Stimulated activated CD4-positive, alpha-beta T cell treated with anti-CD3 and anti-CD28 coated beads, Interleukin-15, amount 100 ng/mL, for 48 hours (primary cell): ENCODE data around the gene UCN3.
"Not testable (repeated sequence)": the region's sequence is repeated elsewhere in the genome, so short reads cannot be mapped to it uniquely, and the experiment has no call there.

Experiments
- DNase-seq, 2 donors: peaks; one replicate each; pipeline ENCODE4 v3.0.0-alpha.2; 2020; ENCODE audit warnings: low read depth in 2 of 2

UCN3 gene

DNA sequence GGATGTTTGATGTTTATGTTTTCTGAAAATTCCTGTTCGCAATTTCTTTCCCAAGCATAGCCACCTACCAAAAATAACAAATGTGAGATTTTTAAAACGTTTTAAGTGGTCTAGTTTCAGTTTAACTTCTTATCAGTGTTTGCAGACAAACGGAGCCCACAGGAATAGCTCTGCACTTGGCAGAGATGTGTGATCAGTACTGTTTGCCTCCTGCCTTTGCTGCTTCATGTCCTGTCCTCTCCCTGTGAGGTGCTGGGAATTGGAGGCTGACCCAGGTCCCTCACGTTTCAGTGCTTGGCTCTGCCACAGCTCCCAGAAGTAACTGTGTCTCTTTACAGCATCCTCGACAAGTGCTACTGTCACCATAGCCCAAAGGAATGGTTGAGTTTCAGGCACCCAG is 1.2 kb downstream of the UCN3 start:
- DNase-seq = no peak

DNA sequence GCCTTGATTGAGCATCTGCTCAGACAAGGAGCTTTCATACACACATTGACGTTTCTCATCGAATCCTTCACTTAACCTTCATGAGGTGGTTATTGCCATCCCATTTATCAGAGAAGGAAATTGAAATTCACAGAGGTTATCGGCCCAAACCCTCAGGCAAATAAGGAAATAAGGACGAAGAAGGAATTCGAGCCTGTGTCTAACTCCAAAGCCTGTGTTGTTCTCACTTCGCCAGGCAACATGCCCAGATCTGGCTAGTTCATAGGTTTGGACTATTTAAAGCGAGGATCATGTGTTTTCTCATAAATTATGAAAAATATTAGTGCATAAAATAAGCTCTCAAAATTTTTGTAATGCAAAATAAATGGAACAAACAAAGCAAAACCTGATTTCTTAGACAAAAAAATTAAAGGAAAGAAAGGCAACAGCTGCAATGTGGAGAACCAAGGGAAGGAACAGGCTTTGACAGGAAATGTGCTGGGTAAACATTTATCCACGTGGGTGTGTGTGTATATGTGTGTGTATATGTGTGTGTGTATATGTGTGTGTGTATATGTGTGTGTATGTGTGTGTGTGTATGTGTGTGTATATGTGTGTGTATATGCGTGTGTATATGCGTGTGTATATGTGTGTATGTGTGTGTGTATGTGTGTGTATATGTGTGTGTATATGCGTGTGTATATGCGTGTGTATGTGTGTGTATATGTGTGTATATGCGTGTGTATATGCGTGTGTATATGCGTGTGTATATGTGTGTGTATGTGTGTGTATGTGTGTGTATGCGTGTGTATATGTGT is 4.8 kb downstream of the UCN3 start:
- no peak for DNase-seq

DNA sequence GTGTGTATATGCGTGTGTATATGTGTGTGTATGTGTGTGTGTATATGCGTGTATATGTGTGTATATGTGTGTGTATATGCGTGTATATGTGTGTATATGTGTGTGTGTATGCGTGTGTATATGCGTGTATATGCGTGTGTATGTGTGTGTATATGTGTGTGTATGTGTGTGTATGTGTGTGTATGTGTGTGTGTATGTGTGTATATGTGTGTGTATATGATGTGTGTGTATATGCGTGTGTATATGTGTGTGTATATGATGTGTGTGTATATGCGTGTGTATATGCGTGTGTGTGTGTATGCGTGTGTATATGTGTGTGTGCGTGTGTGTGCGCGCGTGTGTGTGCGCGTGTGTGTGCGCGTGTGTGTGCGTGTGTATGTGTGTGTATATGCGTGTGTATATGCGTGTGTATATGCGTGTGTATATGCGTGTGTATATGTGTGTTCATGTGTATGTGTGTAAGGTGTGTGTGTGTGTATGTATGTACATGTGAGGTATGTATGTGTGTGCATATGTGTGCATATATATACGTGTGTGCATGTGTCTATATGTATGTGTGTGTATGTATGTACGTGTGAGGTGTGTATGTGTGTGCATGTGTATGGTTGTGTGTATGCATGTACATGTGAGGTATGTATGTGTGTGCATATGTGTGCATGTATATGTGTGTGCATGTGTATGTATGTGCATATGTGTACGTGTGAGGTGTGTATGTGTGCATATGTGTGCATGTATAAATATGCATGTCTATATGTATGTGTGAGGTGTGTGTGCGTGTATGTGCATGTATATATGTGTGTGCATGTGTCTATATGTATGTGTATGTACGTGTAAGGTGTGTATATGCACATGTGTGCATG is 6.0 kb downstream of the UCN3 start:
- DNase-seq = no peak

- no peak for DNase-seq
These were observed 8.5 kb downstream of the UCN3 start for GRCh38 chr10:5373307-5373706.

GRCh38 chr10:5373891-5374611 is 9.3 kb downstream of the UCN3 start:
- DNase-seq = no peak

GRCh38 chr10:5376450-5376849 is 11.7 kb downstream of the UCN3 start:
- DNase-seq = no peak

DNA sequence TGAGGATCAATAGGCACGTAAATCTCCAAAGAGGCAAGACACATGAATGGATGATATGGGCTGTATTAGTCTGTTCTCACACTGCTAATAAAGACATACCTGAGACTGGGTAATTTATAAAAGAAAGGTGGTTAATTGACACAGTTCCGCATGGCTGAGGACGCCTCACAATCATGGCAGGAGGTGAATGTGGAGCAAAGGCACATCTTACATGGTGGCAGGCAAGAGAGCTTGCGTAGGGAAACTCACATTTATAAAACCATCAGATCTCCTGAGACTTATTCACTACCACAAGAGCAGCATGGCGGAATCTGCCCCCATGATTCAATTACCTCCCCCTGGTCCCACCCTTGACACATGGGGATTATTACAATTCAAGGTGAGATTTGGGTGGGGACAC is 14.4 kb downstream of the UCN3 start:
- not testable (repeated sequence) for DNase-seq

DNA sequence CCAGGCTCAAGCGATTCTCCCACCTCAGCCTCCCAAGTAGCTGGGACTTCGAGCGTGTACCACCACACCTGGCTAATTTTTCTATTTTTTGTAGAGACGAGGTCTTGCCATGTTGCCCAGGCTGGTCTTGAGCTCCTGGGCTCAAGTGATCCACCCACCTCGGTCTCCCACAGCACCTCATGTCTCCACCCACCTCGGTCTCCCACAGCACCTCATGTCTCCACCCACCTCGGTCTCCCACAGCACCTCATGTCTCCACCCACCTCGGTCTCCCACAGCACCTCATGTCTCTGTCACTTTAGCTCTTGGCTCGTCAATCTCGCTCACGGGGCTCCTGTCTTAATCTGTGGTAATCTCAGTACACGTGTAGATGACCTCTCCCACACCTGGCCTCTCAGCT is 15.6 kb downstream of the UCN3 start:
- DNase-seq = not testable (repeated sequence)

DNA sequence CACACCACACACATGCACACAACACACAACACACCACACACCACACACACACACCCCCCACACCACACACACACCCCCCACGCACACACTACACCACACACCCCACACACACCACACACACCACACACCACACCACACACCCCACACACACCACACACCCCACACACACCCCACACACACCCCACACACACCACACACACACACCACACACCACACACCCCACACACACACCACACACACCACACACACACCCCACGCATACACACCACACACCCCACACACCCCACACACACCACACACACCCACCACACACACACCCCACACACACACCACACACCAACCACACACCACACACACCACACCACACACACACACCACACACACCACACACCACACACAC is 16.4 kb downstream of the UCN3 start:
- no peak for DNase-seq

DNA sequence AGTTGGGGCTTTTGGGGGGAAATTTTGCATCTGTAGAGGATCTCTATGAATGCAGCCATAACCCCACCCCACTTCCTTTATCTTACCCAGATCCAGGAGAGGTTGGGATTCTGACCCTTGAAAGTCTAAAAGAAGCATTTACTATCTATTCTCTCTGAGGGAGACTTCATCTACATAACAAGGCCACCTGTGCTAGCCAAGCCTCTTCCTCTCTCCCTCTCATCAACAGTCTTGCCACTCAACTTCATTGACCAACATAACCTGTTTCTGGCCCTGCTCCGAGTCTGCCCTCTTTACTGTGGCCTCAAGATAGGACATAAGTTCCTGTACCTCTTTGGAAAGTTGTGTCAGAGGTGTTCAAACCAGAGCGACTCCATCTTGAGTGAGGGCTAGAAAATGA is 20.5 kb downstream of the UCN3 start:
- no peak for DNase-seq

DNA sequence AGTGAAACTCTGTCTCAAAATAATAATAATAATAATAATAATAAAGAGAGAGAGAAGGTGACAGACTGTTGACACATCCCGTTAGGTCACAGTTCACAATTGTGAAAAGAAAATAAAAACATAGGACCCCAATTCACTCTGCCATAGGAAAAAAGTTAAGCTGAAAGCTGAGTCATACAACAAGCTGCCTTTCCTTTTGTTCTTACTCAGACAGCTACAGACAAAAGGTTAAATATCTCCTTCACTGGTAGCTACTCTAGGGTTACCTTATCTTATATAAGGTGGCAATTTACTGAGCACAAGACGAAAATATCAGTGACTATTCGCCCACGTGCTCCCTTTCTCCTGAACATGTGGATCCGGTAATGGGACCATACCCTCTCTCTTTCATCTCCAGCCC is 22.4 kb downstream of the UCN3 start:
- DNase-seq = no peak

- DNase-seq = no peak
These were observed 25.9 kb downstream of the UCN3 start for GRCh38 chr10:5390607-5391205.

- DNase-seq = no peak
These were observed 27.0 kb downstream of the UCN3 start for GRCh38 chr10:5391790-5392189.

GRCh38 chr10:5393529-5393928 is 28.8 kb downstream of the UCN3 start:
- DNase-seq = no peak

DNA sequence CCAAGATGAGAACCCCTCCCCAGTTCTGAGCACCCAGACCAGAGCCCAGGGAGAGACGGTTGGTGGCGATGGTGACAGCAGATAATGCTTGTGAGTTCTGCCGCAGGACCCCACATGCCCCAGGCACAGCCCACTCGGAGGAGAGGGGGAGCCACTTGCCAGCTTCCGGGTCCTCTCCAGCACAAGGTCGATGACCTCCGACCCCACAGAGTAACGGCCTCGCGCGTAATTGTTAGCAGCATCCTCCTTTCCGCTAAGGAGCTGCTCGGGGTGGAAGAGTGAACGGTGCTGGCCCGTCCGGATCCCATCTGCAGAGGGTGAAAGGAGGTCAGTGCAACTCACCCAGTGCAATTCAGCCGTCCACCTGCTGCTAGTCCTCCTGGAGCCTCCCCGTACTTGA is 30.4 kb downstream of the UCN3 start:
- DNase-seq = no peak

DNA sequence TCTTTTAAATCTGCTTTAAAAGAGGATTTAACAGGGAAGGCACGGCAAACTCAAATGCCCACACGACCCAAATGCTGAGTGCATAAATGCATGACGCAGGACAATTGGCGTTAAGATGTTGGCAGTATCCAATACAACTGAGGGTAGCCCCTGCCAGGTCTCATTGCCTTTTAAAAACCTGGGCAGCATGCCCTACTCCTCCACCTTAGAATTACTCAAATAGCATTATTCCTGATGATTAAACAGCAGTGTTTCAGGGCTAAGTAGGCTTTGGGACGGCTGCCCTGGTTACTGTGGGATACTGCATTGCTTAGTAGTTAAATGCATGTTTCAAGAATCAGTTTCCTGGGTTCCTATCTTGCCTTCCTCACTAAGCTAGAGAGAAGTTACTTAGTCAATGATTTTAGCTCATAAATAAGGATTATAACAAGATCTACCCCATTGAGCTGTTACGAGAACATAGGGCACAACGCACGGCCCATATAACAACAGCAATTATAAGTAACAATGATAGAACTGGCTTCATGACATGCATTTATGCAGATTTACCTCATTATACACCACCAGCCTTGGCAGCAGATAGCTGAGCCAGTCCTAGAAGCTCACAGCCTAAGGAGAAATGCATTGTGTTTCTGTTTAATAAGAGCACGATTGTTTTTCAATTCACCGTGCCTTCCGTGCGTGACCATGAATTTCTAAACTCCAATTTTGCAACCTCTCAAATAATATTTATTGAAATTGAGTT is 32.0 kb downstream of the UCN3 start:
- DNase-seq = no peak

DNA sequence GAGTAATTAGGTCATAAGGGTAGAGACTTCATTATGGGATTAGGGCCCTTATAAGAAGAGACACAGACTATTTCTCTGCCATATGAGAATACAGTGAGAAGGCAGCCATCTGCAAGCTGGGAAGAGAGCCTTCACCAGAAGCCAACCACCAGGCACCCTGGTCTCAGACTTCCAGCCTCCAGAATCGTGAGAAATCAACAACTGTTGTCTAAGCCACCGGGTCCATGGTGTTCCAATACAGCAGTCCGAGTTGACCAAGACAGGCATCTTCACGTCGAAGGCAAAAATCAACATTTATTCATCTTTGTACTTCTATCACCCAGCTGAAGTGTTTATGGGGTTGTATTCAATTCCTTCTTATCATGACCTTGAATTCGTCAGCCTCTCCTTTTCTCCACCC is 34.6 kb downstream of the UCN3 start:
- DNase-seq = no peak

GRCh38 chr10:5400468-5401240 is 35.9 kb downstream of the UCN3 start:
- no peak for DNase-seq

GRCh38 chr10:5402798-5403197 is 38.0 kb downstream of the UCN3 start:
- no peak for DNase-seq

DNA sequence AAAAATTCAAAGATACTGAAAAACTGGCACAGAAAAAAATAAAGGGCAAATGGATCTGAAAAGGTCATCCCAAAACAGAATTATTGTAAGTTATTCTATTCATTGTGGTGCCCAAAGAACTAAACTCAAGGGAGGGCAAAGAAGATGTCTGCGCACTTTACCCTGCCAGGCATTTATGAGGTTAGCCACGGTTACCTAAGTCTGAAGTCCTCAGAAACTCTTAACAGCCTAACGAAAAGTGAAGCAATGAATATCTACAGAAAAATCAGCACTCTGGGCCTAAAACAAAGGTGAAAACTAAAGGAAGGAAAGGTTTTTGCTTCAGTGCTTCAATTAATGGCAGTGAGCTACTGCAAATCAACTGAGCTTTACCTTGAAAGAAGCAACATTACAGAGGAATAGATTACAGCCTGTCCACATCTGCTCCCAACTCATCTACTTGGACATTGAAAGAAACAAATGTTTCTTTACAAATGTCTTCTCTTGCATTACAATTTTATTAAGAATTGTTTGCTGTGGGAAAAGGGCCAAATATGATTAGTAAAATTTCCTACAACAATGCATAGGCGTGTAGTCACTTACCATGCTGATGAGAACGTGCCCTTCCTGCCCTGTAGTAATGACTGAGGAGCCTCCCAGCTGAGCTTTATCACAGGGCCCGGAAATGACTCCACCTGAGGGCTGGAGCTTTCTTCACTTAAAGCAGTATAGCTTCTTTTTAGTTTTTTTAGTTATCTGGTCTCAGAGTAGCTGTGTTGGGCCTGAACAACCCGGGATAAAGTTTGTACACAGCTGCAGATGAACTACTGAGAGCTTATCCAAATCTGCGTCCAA is 39.7 kb downstream of the UCN3 start, which contains the start of gene TUBAL3:
TSS of gene TUBAL3 (minus strand) at position 621 of the 834 bp plus-strand sequence. CDS start at position 585, 36 bp downstream.
- DNase-seq = no peak
